Activated CD4-positive, alpha-beta T cell treated with anti-CD3 and anti-CD28 coated beads for 1 hour (primary cell): ENCODE data around the gene PVALEF.
"Not testable (repeated sequence)": the region's sequence is repeated elsewhere in the genome, so short reads cannot be mapped to it uniquely, and the experiment has no call there.

Experiments used
- DNase-seq: peaks from one replicate; pipeline ENCODE4 v3.0.0-alpha.2; 2020

PVALEF gene

DNA sequence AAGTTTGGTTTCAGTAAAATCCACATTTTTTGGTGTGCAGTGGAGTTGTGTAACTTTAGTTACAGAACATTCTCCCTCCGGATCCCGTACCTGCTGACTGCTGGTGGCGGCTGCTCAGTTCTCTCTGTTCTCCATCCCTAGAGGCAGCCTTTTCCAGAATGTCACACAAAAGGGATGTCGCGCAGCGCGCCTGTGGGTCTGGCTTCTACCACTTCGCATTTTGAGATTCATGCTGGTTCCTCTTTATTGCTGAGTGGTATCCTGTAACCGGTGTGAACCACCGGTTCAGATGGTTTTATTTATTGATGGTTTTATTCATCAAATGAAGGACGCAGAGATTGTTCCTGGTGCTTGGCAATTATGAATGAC lies 58.4 kb downstream of the PVALEF start:
- DNase-seq: no peak

DNA sequence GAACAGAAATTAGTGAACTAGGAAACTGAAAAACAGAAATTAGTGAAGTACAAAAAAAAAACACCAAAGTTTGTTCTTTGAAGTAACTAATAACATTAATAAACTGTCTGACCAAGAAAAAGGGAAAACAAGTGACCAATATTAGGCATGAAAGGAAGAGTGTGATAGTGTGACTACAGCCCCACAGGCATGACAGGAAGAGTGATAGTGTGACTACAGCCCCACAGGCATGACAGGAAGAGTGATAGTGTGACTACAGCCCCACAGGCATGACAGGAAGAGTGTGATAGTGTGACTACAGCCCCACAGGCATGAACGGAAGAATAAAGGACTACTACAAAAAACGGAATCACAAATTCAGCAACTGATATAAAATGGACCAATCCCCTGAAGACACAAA lies 62.3 kb downstream of the PVALEF start:
- not testable (repeated sequence) for DNase-seq

DNA sequence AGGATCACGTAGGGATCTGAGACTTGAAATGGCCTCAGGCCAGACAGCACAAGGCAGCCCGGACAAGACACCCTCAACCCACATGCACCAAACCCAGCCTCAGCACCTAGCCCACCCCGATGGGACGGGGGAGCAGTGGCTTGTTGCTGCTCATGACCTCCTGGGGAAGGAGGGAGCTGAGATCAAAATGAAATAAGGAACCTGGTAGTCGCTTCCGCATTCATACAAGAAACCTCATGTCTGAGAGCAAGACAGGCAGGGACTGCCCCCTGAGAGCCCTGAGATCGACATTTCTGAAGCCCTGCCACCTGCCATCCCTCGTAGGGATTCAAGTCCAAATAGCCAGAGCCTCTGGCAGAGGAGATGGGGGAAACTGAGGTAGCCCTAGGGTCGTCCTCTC lies 63.1 kb downstream of the PVALEF start:
- DNase-seq: no peak

DNA sequence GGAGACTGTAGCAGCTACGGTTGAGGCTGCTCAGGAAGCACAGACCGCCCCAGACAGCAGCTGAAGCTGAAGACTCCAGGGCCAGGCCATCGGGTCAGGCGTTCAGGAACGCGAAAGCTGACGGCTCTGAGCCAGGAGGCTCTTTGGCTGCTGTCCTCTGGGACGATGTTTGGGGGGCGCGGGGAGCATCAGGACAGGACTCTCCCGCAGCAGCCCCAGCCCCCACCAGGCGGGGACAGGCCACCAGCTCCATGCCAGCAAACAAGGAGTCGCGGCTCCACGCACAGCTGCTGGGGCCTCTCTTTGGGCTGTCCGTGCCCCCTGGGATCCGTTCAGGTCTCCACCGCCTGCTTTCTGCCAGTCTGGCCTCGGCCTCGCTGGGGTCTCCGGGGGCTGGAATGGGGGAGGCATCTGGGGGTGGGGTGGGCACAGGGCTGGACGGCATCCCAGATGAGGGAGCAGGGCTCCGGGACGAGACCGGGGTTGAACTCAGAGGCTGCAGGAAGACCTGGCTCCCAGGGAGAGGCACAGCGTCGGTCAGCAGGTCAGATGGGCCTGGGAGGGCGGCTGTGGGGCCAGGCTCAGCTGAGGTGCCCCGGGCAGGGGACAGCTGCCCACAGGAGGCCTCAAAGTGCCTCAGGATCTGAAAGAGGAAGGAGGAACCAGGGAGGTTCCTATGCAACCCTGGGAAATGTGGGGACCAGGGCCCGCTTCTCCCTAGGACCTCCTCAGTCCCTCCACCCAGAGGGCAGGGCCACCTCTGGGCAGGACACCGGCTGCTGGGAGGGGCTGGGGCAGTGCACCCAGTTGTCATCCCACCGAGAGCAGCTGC lies 63.7 kb downstream of the PVALEF start:
- no peak for DNase-seq

DNA sequence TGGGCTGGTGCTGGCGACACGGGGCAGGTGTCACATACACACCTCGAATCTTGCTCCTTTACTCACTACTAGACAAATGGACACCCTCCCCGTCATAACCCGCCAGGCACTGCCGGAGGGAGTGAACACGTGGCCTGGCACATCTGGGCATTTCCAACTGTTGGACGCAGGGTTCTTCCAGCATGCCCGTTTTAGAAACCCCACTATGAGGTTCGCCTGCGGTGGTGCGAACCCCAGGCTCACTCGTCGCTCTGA lies 64.3 kb downstream of the PVALEF start:
- DNase-seq: no peak

DNA sequence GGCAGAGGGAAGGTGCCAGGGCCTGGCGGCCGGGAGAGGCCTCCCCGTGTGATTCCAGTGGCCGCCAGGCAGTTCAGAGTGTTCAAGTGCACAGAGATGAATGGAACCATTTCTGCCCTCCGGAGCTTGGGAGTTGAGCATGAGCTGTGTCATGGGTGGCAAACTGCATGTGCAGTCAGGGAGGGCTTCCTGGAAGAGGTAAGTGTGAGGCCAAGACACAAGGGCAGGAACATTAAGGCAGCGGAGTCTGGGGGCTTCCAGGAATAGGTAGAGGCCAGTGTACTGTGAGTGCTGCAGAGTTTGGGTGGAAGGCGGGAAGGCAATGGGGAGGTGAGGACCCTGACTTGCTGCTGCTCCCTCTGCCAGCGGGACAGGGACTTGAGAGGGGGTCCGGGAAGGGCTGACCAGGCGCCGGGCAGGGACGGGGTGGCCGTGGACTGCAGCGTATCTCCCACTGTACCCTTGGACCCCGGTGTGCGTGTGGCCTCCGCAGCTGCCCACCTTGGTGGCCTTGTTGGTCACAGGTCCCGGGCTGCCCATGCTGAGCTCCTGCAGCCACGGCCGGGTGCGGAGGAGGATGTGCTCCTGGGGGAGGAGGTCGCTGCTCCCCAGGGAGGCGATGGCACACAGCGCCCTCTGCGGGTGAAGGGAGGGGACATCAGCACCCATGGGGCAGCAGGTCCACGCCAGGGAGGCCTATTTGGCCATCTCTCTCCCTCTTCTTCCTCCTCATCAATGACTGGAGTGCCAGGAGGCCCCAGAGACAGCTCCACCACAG lies 64.9 kb downstream of the PVALEF start:
- DNase-seq: no peak

DNA sequence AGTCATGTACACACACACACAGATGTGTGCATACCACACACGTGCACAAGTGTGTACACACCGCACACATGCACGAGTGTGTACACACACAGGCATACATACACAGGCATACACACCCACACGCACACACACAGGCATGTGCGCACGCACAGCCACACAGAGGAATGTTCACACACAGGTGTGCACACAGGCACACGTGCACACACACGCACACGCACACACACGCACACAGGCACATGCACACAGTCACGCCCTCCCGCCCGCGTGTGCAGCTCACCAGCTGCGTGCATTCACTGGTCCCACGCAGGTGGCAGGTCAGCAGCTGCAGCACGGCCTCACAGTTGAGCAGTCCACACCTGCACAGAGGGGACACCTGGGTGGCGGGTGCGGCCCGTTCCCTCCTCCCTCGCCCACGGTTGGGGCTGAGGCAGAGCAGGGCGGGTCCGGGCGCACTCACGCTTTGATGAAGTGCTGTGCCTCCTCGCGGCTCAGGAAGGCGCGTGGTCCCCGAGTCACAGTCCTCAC lies 65.9 kb downstream of the PVALEF start:
- no peak for DNase-seq

DNA sequence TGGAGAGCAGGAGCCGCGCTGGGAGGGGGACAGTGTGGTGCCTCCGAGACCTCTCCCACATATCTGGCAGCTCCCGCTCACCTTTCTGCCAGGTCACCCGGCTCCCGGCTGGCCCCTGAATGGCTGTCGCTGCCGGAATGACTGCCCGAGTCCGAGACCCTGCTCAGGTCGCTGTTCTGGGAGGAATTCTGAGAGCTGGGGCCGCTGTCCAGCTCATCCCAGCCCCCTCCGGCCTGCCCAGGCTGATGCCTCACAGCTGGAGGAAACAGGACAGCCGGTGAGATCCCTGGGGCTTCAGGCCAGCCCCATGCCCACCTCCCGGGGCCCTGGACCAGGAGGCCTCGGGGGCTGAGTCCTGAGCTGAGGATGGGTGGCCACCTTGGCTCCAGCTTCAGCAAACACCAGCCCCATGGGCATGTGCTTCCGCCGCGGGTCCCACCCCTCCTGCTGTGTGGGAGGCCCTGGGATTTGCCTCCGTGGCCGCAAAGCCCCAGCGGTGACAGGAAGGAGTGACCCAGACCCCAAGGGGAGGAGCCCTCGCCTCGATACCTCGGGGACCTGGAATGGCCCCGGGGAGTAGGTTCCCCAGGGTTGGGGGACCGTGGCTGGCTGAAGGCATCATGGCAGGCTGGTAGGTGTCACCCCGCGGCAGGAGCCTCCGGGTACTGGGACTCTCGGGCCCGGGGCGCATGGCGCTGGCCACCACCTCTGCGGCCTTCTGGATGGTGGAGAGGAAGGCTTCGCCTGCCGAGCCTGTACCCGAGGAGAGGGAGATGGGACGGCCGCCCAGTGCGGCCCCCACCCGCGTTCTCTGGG lies 66.7 kb downstream of the PVALEF start:
- DNase-seq: no peak
